NCI-H2196 (cell line): ENCODE results near the gene NFKB1.
"Not testable (repeated sequence)": the region's sequence is repeated elsewhere in the genome, so short reads cannot be mapped to it uniquely, and the experiment has no call there.

ENCODE experiments used
- DNase-seq: peaks from one replicate; lab custom pipeline; 2025; ENCODE audit not compliant: unreplicated experiment; lab: John Stamatoyannopoulos, UW

The NFKB1 gene

DNA sequence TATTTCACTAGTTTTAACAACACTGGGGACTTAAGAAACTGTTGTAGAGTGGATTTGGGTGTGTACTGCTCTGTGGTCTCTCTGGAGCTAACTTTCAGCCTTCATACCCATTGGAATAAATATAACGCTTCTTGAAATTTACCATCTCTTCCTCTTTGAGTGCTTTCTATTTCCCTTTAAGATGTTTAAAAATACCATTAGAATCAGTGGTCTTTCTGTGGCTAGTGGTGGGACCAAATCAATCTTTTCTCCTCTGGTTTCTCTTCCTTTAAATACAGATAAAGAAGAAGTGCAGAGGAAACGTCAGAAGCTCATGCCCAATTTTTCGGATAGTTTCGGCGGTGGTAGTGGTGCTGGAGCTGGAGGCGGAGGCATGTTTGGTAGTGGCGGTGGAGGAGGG, 92.0 kb downstream of the NFKB1 start:
- DNase-seq: no peak

DNA sequence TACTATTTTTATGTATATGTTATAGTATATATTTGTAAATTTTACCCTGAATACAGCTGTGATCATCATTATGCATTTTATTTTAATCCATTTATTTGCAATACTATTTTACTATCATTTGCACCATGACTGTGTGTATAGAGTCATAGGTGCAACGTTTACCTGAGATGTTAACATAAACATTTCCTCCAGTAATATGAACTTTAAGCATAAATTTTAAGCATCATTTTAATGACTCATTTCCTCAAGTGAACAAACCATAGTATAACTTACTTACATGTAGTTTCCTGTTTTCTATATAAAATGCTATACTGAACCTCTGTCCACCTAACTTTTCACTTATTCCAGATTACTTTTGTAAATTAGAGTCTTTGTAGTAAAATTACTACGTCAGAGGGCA, 92.8 kb downstream of the NFKB1 start:
- no peak for DNase-seq

DNA sequence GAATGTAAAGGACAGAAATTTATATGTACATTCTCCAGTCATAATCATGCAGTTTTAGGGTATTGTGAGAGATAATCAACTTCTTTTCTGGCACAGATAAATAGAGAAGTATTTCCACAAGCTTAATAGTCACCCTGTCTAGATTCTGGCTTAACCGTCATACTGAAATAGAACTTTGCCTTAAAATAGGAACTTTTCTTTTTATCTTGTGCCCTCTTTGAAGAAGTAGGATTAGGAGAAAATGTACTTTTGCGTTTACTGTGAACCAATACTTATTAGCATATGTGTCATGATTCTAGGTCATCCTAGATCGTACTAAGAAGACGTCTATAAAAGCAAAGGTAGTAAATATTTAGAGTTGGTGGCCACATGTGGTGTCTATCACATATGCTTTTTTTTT, 95.4 kb downstream of the NFKB1 start:
- no peak for DNase-seq

DNA sequence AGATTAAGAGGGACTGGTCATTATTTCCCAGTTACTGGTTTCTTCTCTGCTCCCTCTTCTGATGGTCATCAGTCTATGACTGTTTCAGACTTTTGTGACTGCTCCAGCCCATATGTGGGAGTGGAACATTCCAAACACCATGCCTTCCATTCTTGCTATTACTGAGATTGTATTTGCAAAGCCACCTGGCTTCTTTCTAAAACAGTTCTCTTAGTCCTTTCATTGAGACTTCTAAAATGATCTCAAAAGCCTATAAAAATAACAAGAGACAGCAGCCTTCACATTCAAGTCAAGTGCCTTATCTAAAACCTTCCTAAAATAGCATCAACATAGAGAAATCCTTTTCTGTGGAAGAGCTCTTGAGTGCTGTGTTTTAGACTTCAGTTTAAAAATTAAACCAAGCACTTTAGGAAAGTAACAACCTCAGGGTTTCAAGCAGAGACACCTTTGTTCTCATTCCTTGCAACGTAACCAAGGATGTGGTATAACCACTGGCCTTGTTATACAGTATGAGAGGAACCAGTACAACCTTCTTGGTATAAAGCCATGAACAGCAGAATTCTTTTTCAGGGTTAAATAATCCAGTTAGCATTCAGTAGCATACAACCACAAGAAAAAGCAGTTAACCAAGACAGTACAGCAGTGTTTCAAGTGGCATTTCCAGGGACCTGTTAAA, 97.1 kb downstream of the NFKB1 start:
- no peak for DNase-seq

DNA sequence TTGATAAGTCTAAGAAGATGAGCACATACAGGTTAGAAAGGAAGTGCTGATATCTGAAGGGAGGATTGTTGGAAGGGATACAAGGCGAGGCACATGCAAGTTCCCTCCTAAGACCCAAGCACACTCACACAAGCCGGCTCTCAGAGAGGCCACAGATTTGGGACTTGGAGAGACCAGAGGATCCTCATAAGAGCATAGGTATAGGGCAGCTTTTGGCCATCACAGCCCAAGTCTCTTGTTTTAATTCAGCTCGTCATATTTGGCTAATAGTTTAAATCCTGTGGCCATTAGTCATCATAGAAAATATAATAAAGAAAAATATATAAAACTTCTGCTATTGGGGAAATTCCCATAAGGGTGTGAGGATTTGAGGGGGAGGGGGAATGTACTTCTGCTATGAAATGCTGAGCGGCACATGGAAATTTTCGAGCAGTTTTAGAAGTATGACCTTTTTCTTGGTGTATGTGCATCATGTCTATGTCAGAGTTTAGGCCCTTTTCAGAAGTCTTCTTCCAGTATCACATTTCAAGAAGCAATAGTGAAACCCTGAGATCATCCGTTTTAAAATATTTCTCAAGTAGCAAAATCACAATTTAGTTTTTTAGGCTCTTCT, 97.7 kb downstream of the NFKB1 start:
- no peak for DNase-seq

DNA sequence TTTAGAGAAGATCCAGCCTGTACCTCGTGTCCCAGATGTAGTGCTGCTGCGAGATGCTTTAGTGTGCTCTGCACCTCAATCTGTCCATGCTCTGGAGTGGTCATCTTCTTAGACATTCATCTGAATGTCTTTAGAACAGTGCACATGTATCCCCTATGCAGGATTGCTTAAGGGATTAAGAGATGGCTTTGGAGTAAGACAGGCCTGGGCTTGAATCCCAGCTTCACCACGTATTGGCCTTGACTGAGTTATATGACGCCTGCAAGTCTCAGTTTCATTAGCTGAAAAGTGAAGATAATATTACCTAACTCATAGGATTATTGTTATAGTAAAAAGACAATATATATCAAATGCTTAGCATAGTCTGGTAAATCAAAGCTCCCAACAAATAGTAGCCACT, 98.3 kb downstream of the NFKB1 start:
- DNase-seq: no peak

DNA sequence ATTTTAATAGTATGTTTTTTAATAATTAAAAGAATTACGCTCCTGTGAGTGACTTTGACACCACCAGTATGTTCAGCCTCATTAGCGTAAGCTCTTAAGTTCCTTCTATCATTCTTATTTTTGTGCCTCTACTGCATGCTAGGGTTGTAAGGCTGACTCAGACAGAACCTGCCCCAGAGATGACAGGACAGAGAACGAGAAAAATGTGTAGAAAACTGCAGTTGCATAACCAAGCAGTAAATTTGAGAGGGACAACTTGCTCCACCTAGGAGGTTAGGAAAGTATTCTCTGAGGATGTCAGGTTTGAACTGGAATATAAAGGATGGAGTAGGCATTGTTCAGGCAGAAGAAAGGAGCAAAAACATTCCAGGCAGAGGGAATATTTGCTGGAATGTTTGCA, 98.7 kb downstream of the NFKB1 start:
- DNase-seq: no peak

DNA sequence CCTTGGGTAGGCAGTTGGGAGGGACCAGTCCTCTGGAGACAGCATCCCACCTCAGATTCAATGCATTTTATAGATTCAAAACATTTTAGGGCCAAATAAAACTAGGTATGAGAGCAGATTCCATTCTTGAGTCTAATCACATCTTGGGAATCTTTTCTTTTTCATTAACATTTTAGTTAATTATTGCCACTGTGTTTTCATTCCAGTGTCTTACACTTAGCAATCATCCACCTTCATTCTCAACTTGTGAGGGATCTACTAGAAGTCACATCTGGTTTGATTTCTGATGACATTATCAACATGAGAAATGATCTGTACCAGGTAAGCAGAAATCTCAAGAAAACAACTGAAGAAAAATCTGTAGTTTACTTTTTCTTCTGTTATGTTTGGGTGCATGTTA, 99.5 kb downstream of the NFKB1 start:
- DNase-seq: no peak

DNA sequence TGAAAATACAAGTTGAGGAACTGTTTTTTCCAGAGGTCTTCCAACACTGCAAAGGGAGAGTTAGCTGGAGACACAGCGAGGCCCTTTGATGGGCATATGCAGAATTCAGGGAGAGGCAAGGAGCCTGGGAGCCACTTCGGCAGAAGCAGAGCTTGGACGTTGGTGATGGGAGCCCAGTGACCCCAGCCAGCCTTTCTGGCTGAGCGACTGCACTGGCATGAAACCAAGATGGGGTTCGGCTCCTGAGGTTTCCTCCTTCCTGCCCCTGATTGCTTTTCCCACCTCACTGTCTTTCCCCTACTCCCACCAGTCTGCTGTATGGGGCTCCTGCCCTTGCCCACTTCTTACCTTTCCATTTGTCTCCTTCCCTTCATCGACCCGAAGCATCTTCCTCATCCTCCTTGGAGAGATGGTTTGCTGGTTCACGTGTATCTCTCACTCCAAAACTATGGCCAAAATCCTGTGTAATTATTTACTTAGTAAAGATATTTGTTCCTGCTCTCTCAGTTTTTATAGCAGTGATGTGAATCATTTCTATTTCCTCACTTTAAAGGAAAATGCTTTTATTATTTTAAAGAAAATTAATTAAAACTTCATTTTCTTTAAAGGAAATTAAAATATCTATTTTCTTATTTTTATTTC, 100.5 kb downstream of the NFKB1 start:
- DNase-seq: no peak

DNA sequence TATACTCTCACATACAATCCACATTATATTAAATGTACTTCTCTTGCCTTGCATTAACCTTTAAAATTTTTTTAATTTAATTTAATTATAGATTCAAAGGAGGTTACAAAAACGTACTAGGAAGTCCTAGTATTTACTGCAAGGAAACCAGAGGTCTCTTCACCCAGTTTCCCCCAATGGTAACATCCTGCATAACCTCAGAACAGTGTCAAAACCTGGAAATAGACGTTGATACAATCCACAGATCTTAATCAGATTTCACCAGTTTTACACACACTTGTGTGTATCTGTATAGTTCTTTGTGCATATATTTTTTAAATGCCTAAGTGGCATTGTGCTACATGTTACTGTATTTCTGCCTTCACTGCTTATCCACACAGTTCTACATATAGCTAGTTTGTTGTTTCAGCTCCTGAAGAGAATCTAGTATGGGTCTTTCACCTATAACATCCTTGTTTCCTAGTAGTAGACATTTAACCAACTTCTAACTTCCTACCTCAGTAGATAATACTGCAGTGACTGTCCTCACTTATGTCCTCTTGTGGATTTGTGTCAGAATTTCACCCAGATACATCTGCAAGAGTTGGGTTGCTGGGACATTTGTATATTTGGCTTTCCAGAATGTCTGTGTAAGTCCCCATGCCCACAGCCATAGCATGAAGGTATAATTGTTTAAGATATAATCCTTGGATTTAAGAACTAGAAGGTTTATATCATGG, 103.2 kb downstream of the NFKB1 start:
- DNase-seq: no peak

DNA sequence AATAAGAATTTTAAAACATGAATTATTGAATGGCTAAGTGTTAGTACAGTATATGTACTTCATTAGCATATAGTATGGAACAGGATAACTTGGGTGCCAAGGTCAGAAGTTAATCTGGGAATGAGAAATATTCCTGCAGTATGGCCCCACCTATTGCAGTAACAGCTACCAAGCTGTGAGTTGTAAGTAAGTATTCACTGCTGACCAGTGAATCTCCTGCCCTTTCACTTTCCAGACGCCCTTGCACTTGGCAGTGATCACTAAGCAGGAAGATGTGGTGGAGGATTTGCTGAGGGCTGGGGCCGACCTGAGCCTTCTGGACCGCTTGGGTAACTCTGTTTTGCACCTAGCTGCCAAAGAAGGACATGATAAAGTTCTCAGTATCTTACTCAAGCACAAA, 105.1 kb downstream of the NFKB1 start:
- DNase-seq: no peak

DNA sequence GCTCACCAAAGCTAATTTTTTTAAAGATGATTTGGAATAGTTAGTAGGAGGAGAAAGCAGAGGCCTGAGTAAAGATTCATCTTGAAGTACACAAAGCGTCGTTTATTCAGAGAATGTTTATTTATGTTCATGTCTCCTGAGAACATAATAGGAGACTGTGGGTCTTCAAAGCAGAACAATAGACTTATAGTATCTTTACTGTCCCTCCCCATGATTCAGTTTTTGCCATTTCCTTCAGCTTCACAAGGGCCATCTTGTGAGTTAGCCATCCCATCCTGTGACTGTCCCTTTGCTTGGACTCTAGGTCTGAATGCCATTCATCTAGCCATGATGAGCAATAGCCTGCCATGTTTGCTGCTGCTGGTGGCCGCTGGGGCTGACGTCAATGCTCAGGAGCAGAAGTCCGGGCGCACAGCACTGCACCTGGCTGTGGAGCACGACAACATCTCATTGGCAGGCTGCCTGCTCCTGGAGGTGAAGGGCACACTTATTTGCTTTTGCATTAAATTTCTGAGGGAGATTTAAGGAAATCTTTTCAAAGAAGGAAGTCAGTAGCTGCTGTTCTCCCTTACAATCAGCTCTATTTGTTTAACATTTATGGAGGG, 105.8 kb downstream of the NFKB1 start:
- no peak for DNase-seq

DNA sequence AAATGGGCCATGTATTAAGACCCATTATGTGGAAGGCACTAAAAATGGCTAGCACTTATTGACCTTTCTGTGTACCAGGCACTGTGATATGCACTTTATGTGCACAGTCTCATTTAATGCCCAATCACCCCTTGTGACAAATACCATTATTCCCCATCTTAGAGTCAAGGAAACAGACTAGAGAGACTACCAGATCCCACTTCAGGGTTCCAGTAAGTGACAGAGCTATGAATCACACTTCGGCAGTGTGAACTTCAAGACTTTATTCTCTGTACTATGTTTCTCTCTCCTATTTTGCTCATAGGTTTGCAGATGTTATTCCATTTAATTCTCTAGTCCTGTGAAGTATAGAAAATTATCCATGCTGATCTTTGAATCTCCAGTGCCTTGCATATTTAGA, 107.0 kb downstream of the NFKB1 start:
- DNase-seq: no peak

DNA sequence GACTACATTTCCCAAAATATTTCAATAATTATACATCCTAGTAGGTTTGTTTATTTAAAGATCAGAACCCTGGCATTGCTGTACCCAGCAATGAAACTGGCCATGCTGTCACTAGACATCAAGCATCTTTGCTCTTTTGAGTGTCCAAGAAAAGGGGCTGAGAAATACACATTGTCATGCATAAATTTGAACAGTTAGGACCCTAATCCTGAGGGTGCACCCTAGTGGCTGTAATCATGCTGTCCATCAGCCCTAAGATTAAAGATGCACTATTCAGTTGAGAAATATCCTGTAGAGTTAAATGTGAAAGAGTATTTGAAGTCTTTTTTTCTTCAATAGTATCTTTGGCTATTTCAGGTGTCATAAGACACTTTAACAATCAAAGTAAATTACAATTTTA, 108.8 kb downstream of the NFKB1 start:
- DNase-seq: no peak

DNA sequence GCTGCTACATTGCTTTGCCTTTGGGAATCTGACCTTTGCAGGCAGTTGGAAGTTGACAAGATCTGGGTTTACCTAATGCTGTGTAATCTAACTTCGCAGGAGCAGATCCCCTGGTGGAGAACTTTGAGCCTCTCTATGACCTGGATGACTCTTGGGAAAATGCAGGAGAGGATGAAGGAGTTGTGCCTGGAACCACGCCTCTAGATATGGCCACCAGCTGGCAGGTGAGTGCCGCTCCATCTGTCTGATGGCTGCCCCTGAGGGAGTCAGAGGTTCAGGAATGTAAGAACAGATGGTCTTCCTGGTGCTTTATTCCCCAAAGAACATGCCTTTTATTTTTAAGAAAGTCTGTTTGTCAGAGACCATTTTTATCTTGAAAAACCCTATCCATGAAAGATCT, 109.3 kb downstream of the NFKB1 start:
- no peak for DNase-seq

DNA sequence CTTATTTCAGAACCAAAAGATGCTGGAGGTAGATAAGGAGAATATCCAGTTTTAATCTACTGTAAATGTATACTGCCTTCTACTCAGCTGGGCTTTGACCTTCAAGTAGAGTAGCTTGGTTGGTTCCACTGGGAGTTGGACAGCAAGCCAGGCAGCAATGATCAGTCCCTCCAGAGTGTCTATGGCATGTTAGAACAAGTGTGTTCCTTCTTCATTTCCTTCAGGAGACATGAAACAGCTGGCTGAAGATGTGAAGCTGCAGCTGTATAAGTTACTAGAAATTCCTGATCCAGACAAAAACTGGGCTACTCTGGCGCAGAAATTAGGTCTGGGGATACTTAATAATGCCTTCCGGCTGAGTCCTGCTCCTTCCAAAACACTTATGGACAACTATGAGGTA, 111.1 kb downstream of the NFKB1 start:
- no peak for DNase-seq

DNA sequence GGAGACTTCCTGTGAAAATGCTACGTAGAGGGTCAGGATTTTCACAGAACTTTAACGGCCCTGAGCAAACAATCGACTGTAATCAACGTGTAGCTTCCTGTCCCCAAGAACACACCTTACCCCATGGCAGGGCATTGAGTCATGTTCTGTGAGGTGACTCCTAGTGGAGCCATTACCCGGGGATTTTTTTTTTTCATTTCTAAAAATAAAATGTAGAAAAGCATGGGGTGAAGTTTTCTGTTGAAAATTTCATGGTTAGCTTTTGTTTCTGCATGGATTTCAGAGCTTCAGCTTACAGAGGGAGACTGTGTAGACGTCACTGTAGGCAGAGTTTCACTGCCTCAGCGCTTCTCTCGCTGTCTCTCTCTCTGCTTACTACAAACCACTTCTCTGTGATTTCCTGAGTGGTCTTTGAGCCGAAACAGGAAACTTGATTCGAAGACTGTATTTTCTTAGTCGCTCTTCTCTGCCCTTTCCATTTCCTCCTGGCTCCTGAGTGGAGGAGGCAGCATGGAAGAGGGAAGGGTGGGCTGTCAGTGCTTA, 111.7 kb downstream of the NFKB1 start:
- DNase-seq: no peak

DNA sequence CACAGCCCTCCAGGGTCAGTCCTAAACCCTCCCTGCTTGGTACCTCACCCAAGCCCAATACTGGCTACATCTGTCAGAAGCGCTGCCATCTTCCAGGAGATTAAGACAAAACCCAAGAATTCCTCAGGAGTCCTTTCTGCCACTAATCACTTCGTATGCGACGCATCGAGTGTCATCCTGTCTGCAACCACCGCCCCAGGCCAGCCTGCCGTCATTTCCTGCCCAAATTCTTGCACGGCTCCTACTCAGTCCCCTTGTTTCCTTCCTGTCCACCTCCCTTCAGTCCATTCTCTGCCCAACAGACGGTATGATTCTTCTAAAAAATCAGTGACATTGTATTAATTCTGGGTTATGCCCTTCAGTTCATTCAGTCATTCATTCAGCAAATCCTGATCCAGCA, 113.6 kb downstream of the NFKB1 start:
- no peak for DNase-seq

DNA sequence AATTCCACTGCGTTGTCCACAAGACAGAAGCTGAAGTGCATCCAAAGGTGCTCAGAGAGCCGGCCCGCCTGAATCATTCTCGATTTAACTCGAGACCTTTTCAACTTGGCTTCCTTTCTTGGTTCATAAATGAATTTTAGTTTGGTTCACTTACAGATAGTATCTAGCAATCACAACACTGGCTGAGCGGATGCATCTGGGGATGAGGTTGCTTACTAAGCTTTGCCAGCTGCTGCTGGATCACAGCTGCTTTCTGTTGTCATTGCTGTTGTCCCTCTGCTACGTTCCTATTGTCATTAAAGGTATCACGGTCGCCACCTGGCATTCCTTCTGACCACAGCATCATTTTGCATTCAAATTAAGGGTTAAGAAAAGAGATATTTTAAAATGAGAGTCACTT, 115.5 kb downstream of the NFKB1 start:
- no peak for DNase-seq

DNA sequence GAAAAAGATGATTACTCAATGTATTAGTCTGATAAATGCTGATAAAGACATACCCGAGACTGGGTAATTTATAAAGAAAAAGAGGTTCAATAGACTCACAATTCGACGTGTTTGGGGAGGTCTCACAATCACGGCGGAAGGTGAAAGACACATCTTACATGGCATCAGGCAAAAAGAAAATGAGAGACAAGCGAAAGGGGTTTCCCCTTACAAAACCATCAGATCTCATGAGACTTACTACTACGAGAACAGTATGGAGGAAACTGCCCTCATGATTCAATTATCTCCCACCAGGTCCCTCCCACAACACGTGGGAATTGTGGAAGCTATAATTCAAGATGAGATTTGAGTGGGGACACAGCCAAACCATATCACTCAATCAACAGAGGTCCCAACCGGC, 117.9 kb downstream of the NFKB1 start:
- DNase-seq: not testable (repeated sequence)
